ENCODE measurements around the gene SFT2D1. TPM values are rescaled to one million over a fixed set of nuclear protein-coding genes. Genes with fewer than 3 reads are reported as not detected.

Gene SFT2D1
- total RNA-seq, 1 experiment from 2014 or later, result 65.6 TPM

DNA sequence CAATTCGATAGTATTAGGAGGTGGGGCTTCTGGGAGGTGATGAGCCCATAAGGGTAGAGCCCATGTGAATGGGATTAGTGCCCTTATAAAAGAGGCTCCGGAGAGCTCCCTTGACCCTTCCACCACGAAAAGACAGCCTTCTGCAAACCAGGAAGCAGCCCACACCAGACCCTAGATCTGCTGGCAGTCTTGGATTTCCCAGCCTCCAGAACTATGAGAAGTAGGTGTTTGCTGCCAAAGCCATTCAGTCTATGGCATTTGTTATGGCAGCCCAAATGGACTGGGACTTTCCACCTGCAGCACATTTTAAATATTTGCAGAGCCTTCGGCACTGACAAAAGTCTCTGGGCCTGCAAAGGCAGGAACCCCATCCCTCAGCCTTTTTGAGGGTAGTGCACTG lies 11.8 kb upstream of the SFT2D1 start:
- BruUV-seq (replicated peaks), result no TSS peak

DNA sequence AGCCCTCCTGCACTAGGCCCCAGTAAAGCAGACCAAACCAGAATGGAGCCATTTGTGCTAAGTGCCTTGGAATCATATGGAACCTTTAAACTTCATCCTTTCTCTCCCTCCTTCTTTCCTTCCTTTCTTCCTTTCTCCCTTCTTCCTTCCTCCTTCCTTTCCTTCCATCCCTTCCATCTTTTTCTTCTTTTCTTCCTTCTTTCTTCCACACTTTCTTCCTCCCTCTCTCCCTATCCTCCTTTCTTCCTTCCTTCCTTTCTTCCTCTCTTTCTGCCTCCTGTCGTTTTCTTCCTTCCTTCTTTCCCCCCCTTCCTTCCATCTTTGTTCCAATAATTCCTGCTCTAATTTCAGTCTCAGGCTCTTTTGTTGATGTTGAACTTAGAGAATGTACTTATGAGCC lies 11.2 kb upstream of the SFT2D1 start:
- H4K20me1 ChIP-seq (ENCODE audit: insufficient read depth), result no peaks in the 10 kb centered on the region
- no peaks in the 10 kb centered on the region for H3K79me2 ChIP-seq (ENCODE audit: insufficient read depth, low read length)
- TF ChIP-seq, protein P1, sequence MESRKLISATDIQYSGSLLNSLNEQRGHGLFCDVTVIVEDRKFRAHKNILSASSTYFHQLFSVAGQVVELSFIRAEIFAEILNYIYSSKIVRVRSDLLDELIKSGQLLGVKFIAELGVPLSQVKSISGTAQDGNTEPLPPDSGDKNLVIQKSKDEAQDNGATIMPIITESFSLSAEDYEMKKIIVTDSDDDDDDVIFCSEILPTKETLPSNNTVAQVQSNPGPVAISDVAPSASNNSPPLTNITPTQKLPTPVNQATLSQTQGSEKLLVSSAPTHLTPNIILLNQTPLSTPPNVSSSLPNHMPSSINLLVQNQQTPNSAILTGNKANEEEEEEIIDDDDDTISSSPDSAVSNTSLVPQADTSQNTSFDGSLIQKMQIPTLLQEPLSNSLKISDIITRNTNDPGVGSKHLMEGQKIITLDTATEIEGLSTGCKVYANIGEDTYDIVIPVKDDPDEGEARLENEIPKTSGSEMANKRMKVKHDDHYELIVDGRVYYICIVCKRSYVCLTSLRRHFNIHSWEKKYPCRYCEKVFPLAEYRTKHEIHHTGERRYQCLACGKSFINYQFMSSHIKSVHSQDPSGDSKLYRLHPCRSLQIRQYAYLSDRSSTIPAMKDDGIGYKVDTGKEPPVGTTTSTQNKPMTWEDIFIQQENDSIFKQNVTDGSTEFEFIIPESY (IDR thresholded peaks at IDR 0.05; ENCODE audit: extremely low read depth, insufficient replicate concordance, low read length), result no peak
- TF ChIP-seq POLR2AphosphoS5 (IDR thresholded peaks at IDR 0.05; ENCODE audit: low read depth, low read length), result no peak
- no peak overlapping the region for H3K9ac ChIP-seq (ENCODE audit: low read length)
- no peaks in the 10 kb centered on the region for H3K9me3 ChIP-seq (ENCODE audit: control insufficient read depth in 1 of 2, insufficient read depth in 1 of 2, low read depth in 1 of 2, low read length in 2 of 2)
- ChIA-PET POLR2A (no interaction called here), RAD21 (ENCODE audit: low non-redundant PET in 1 of 2, low total read pairs in 2 of 2, uncharacterized antibody in 2 of 2, unreplicated experiment in 2 of 2) (no interaction called here), CTCF (no interaction called here)
- peaks cover 7% of the 10 kb centered on the region for H3K27me3 ChIP-seq (ENCODE audit: insufficient read depth, low read length)
- H3K4me3 ChIP-seq (replicated peaks in 1 of 2; ENCODE audit: low read depth in 1 of 2, low read length in 2 of 2), result no peak overlapping the region
- H3K9me2 ChIP-seq (ENCODE audit: insufficient read depth), result no peaks in the 10 kb centered on the region
- no peak overlapping the region for H2AFZ ChIP-seq (ENCODE audit: low read depth, low read length, poor library complexity, severe bottlenecking)
- H3K27ac ChIP-seq (ENCODE audit: low read depth, low read length), result no peak overlapping the region
- no peaks in the 10 kb centered on the region for H3K4me1 ChIP-seq (ENCODE audit: control insufficient read depth in 1 of 2, insufficient read depth in 2 of 2, low read length in 2 of 2)
- no peaks in the 10 kb centered on the region for H3K36me3 ChIP-seq (ENCODE audit: control insufficient read depth in 1 of 2, insufficient read depth in 2 of 2, low read length in 2 of 2)
- H3K4me2 ChIP-seq (ENCODE audit: low read length), result no peak overlapping the region
- ATAC-seq, result no peak
- no peak for DNase-seq (ENCODE audit: low read depth, low spot score)
- BruUV-seq (replicated peaks), result no TSS peak
- intact Hi-C loops (cut with micrococcal nuclease), result no loop called here

More for the DNA sequence above, 11.8 kb upstream of the SFT2D1 start:
- Histone ChIP-seq H3K36me3 (ENCODE audit: control insufficient read depth in 1 of 2, insufficient read depth in 2 of 2, low read length in 2 of 2) (no peaks in the 10 kb centered on the region), H3K4me1 (ENCODE audit: control insufficient read depth in 1 of 2, insufficient read depth in 2 of 2, low read length in 2 of 2) (no peaks in the 10 kb centered on the region), H3K27me3 (ENCODE audit: insufficient read depth, low read length) (peaks cover 9% of the 10 kb centered on the region), H3K4me2 (ENCODE audit: low read length) (no peak overlapping the region), H3K9me2 (ENCODE audit: insufficient read depth) (no peaks in the 10 kb centered on the region), H3K27ac (ENCODE audit: low read depth, low read length) (no peak overlapping the region), H3K9me3 (ENCODE audit: control insufficient read depth in 1 of 2, insufficient read depth in 1 of 2, low read depth in 1 of 2, low read length in 2 of 2) (no peaks in the 10 kb centered on the region), H4K20me1 (ENCODE audit: insufficient read depth) (no peaks in the 10 kb centered on the region), H2AFZ (ENCODE audit: low read depth, low read length, poor library complexity, severe bottlenecking) (no peak overlapping the region), H3K9ac (ENCODE audit: low read length) (no peak overlapping the region), H3K79me2 (ENCODE audit: insufficient read depth, low read length) (no peaks in the 10 kb centered on the region), H3K4me3 (replicated peaks in 1 of 2; ENCODE audit: low read depth in 1 of 2, low read length in 2 of 2) (no peak overlapping the region)
- ChIA-PET RAD21 (ENCODE audit: low non-redundant PET in 1 of 2, low total read pairs in 2 of 2, uncharacterized antibody in 2 of 2, unreplicated experiment in 2 of 2) (no interaction called here), POLR2A (no interaction called here), CTCF (no interaction called here)
- ATAC-seq (no peak), DNase-seq (ENCODE audit: low read depth, low spot score) (no peak)
- intact Hi-C loops (cut with micrococcal nuclease), result no loop called here
- TF ChIP-seq POLR2A (IDR thresholded peaks at IDR 0.05; ENCODE audit: borderline replicate concordance, extremely low read depth, insufficient read depth, insufficient read length) (no peak), ZFX (IDR thresholded peaks at IDR 0.05) (no peak), FOSL1 (IDR thresholded peaks at IDR 0.05; ENCODE audit: low read depth) (no peak)

All from HCT116 (cell line).